ENCODE results near the gene HLA-DPA1.

The HLA-DPA1 gene

GRCh38 chr6:33014841-33015634, 58.4 kb downstream of the HLA-DPA1 start:
- DNase-seq: no peak

All from activated effector memory CD4-positive, alpha-beta T cell treated with Interleukin-2 at 50 U/mL for 16 hours (primary cell).